PC-9 (cell line): ENCODE results near the gene SNX25.

Experiments used
- CTCF ChIP-seq: fragments of 200-600 bp; sonication (generic); conservative IDR thresholded peaks from 2 replicates; pipeline ENCODE4 v1.6.1; 2017; ENCODE audit warnings: mixed run types, antibody characterized with exemption, mild to moderate bottlenecking, moderate library complexity
- EZH2 ChIP-seq: fragments of 200-600 bp; sonication (generic); IDR thresholded peaks from 2 replicates; pipeline ENCODE4 v1.8.0; 2017; ENCODE audit warnings: antibody characterized with exemption, low read depth

- no peak for TF ChIP-seq CTCF
- no peak for TF ChIP-seq EZH2
Measured at GRCh38 chr4:185211035-185211434, 1.6 kb downstream of the SNX25 start.
